Activated CD4-positive, alpha-beta T cell treated with anti-CD3 and anti-CD28 coated beads for 48 hours (primary cell): ENCODE measurements around the gene JAK2.
"Not testable (repeated sequence)": the region's sequence is repeated elsewhere in the genome, so short reads cannot be mapped to it uniquely, and the experiment has no call there.

ENCODE experiments used
- DNase-seq: peaks from one replicate; pipeline ENCODE4 v3.0.0-alpha.2; 2020

The JAK2 gene

DNA sequence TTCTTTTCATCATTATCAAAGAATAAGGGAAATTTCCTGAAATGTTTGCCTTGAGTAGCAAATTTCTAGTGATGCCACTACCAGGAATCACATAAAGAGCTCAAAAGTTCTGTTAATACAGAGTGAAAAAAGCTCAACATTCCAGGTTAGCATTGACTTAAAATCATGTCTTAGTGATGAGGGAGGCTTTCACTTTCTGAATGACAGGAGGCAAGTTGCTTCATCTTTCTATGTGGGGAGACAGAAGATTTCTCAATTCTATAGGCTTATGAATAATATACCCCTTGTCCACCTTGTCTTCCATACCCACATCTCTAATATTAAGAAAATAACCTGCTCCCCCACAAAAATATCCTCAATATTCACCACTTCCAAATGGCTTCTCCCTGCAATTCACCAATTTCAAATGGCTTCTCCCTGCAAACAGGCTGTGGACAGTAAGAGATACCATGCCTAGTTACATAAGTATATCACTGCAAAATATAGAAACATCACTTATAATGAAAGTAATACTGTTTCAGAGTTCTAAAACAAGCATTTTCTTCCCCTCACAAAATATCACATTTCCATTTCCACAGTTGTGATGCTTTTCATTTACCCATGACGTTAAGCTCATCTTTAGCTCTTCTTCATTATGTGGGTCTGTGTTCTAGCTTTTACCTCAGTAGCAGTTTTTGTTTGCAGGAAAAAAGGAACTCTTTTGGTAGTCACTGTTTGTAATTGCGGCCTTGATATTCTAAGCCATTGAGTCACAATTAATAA, 2.2 kb upstream of the JAK2 start:
- no peak for DNase-seq

- no peak for DNase-seq
Observed at GRCh38 chr9:4983601-4984165, 1.4 kb upstream of the JAK2 start.

- no peak for DNase-seq
Observed at GRCh38 chr9:4984171-4984620, 876 bp upstream of the JAK2 start.

GRCh38 chr9:4985386-4986266, 554 bp downstream of the JAK2 start:
- peak; percentile 57 for DNase-seq

GRCh38 chr9:4986296-4986695, 1.2 kb downstream of the JAK2 start:
- DNase-seq: no peak

GRCh38 chr9:4986783-4987182, 1.7 kb downstream of the JAK2 start:
- DNase-seq: no peak

DNA sequence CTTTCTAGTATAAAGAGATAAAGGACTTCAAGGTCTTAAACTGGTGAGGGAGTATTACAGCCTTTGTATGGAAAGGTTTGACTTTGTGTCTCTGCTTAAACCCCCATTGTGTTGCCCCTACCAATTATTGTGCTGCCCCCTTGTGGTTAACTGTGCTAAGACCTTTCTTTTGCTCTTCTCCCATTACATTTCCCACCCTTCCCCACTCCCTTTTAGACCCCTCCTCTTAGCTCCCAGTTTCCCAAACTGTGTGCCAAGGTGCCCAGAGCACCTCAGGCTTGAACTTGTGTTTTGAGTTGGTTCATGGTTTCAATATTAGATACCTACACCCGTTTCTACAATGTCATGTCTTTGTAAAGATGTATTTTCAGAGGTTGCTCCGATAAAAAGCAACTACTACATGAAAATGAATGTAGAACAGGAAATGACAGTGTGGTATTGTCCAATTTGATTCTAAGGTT, 2.9 kb downstream of the JAK2 start:
- DNase-seq: peak; percentile 52

DNA sequence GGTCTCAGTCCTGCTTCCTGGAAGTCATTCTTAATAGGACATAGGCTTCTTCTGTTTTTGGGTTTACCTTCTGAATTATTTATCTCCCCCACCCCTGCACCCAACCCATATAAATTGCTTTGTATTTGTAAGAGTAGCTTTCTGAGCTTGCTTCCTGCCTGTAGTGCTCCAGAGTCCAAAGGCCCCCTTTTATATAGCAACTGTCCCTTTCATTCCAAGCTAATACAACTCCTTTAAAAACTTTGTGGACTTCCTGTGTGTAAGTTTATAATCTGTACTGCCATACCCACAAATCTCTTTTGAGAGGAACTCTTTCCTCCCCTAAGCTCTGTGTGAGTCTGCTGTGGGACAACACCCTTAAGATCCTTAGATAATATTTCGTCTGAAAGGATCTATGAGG, 7.8 kb downstream of the JAK2 start:
- DNase-seq: no peak

- DNase-seq: no peak
Observed at GRCh38 chr9:4994166-4994890, 9.3 kb downstream of the JAK2 start.

DNA sequence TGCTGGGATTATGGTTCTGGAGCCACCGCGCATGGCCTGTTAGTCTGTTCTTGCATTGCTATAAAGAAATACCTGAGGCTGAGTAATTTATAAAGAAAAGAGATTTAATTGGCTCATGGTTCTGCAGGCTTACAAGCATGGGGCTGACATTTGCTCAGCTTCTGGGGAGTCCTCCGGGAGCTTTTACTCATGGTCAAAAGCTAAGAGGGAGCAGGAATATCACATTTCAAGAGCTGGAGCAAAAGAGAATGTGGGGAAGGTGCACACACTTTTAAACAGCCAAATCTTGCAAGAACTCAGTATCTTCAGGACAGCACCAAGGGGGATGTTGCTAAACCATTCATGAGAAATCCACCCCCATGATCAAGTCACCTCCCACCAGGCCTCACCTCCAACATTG, 12.1 kb downstream of the JAK2 start:
- no peak for DNase-seq

DNA sequence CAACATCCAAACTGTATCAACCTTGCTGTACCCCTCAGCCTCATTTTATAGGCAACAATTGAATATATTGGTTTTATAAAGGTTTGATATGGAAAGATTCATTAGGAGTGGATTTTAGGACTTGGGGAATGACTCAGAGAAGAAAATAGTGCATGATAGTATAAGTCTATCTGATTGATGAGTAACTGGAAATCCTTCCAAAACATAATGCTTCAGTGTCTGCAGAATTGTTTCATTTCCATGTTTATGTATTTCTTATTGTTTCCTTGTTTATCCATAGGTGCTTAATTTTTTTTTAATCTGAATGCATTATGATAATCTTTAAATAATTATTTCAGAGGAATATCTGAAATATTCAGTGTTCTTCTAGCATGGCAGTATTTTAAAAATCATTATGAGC, 12.6 kb downstream of the JAK2 start:
- no peak for DNase-seq

GRCh38 chr9:5002811-5003210, 17.7 kb downstream of the JAK2 start:
- no peak for DNase-seq

- DNase-seq: no peak
Observed at GRCh38 chr9:5004481-5004880, 19.4 kb downstream of the JAK2 start.

DNA sequence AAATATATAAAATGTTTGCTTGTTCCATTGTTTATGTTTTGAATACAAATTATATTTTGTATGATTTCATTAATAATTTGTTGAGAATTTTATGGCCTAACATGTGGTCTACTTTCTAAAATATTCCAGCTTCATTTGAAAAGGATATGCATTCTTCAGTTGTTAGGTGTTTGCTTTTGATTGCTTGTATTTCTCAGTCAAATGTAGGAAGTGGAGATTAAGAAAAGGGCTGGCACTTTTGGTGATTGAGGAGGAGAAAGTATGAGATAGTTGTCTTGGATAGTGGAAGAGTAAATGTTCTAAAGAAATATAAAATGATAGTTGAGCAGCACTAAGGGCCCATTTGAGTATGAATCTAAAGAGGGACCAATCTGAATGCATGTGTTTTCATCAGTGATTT, 23.1 kb downstream of the JAK2 start:
- no peak for DNase-seq

- no peak for DNase-seq
Observed at GRCh38 chr9:5013374-5013773, 28.3 kb downstream of the JAK2 start.

DNA sequence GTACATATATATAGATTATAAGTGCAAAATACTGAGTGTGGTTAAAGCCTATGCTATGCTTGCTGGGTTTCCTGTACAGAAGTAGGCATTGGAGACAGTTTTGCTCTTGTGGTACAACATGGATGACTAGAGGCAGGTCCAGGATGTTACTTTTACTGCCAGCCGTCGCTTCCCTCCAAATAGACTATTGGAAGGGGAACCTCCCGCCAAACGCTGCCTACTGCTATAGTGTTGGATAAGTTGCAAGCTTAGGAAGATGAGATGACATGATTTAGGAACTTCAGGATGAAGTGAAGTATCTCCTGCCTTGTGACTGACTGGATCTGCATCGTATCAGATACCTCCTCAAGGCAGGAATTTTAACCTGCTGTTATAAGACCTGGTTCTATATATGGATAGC, 30.9 kb downstream of the JAK2 start:
- no peak for DNase-seq

DNA sequence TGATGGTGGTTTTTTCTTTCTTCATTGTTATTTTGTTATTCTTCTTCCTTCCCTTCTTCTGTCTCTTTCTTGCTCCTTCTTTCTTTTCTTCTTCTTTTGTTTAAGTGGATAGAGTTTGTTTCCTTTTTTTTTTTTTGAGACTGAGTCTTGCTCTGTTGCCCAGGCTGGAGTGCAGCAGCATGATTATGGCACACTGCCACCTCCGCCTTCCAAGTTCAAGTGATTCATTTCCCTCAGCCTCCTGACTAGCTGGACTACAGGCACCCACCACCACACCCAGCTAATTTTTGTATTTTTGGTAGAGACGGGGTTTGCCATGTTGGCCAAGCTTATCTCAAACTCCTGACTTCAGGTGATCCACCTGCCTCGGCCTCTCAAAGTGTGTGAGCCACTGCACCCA, 40.3 kb downstream of the JAK2 start:
- no peak for DNase-seq

GRCh38 chr9:5031941-5032340, 46.9 kb downstream of the JAK2 start:
- not testable (repeated sequence) for DNase-seq

DNA sequence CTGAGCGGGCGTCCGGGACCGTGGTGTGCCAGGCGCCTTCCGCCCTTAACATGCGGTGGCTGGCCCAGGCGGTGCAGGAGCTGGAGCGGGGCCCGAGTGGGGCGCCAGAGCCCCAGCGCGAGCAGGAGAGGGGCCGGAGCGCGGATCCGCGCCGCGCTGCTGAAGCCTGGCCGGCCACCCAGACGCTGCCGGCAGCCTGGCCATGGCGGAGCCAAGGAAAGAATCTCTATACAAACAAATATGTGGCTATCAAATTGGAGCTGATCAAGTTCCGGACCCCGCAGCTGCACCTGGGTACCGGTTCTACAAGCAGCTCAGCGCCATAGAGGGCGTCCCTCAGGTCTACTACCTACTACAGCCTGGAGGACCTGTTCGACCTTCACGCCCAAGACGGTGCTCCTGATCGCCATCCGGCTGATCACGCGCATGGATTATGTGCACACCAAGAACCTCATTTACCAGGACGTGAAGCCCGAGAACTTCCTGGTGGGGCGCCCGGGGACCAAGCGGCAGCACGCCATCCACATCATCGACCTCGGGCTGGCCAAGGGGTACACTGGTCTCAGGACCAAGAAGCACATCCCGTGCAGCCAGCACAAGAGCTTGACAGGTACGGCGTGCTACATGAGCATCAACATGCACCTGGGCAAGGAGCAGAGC, 55.8 kb downstream of the JAK2 start:
- no peak for DNase-seq

GRCh38 chr9:5041390-5042115, 56.5 kb downstream of the JAK2 start:
- no peak for DNase-seq

- DNase-seq: no peak
Observed at GRCh38 chr9:5042661-5043178, 57.6 kb downstream of the JAK2 start.

DNA sequence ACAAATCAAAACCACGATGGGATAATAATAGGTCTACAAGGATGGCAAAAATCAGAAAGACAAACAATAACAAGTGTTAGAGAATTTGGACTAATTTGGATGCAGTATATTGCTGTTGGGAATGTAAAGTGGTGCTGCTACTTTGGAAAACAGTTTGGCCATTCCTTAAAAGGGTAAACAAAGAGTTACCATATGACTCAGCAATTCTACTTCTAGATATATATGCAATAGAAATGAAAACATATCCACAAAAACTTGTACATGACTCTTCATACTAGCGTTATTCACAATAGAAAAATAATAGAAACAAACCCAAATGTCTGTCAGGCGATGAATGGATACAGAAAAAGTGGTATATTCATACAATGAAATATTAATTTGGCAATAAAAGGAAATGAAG, 58.3 kb downstream of the JAK2 start:
- no peak for DNase-seq
